Dedifferentiated amniotic fluid mesenchymal stem cell (primary cell): ENCODE results near the gene ATP6V0E1.
"Not testable (repeated sequence)": the region's sequence is repeated elsewhere in the genome, so short reads cannot be mapped to it uniquely, and the experiment has no call there.

Experiments
- DNase-seq: peaks from one replicate; pipeline ENCODE4 v3.0.0-alpha.2; 2016; ENCODE audit errors: extremely low spot score

Gene ATP6V0E1

DNA sequence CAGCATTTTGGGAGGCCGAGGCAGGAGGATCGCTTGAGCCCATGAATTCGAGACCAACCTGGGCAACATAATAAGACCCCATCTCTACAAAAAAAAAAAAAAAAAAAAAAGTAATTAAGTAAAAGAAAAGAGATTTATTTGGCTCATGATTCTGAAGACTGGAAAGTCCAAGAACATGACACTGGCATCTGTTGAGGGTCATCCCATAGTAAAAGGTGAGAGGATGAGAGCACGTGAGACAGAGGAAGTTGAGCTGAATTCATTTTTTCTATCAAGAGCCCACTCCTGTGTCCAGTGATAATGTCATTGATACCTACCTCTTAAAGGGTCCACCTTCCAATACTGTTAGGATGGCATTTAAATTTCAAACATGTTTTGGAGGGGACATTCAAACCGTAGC lies 92.4 kb downstream of the ATP6V0E1 start:
- DNase-seq, result no peak

GRCh38 chr5:173076471-173076870 lies 92.9 kb downstream of the ATP6V0E1 start:
- DNase-seq, result not testable (repeated sequence)

DNA sequence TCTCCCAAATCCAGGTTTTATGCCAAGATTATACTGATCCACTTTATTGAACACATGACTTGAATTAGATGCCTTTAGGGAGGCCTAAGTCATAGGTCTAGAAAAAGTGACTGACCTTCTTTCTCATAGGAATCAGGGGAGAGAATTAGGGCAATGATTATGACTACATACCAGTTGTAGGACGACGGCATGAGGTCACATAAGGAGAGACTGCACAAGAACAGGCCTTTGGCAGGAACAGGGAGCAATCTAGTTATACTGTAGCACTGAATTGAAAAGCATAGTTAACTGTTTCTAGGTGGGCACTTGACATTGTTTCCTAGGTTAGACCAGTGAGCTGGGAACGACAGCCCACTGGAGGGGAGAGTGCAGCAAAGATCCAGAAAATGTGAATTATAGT lies 95.3 kb downstream of the ATP6V0E1 start:
- no peak for DNase-seq
